KMS-11 (cell line): Measurements from ENCODE around the gene C1orf56.

Experiments used
- H2AFZ ChIP-seq: fragments of 200-600 bp; sonication (generic); 2 replicates; pipeline ENCODE4 v1.6.1; 2016; ENCODE audit warnings: antibody characterized with exemption, mixed run types, low read depth
- H3K27ac ChIP-seq: fragments of 200-600 bp; sonication (generic); 2 replicates; pipeline ENCODE4 v1.6.1; 2016; ENCODE audit warnings: mild to moderate bottlenecking, mixed run types
- H3K27me3 ChIP-seq: fragments of 200-600 bp; sonication (generic); 2 replicates; pipeline ENCODE4 v1.6.1; 2017; ENCODE audit warnings: mild to moderate bottlenecking, low read depth, mixed run types, moderate library complexity; ENCODE audit not compliant: insufficient read depth
- H3K36me3 ChIP-seq: fragments of 200-600 bp; sonication (generic); 2 replicates; pipeline ENCODE4 v1.6.1; 2017; ENCODE audit warnings: mild to moderate bottlenecking, mixed run types; ENCODE audit not compliant: insufficient read depth
- H3K4me1 ChIP-seq: fragments of 200-600 bp; sonication (generic); 2 replicates; pipeline ENCODE4 v1.6.1; 2016; ENCODE audit warnings: mild to moderate bottlenecking, low read depth, mixed run types; ENCODE audit not compliant: poor library complexity, severe bottlenecking
- H3K4me2 ChIP-seq: fragments of 200-600 bp; sonication (generic); 2 replicates; pipeline ENCODE4 v1.7.0; 2016; ENCODE audit warnings: mild to moderate bottlenecking, mixed run types
- H3K4me3 ChIP-seq: fragments of 200-600 bp; sonication (generic); IDR thresholded peaks from 2 replicates; pipeline ENCODE4 v1.6.1; 2017; ENCODE audit warnings: low read depth, low read length, mixed read lengths; ENCODE audit not compliant: insufficient read depth
- H3K79me2 ChIP-seq: fragments of 200-600 bp; sonication (generic); 2 replicates; pipeline ENCODE4 v1.6.1; 2016; ENCODE audit warnings: low read depth, mixed run types; ENCODE audit not compliant: insufficient read depth
- H3K9ac ChIP-seq: fragments of 200-600 bp; sonication (generic); 2 replicates; pipeline ENCODE4 v1.6.1; 2016; ENCODE audit warnings: mild to moderate bottlenecking, mixed run types
- H4K20me1 ChIP-seq: fragments of 200-600 bp; sonication (generic); 2 replicates; pipeline ENCODE4 v1.6.1; 2016; ENCODE audit warnings: mild to moderate bottlenecking, mixed run types; ENCODE audit not compliant: insufficient read depth
- CTCF ChIP-seq: fragments of 200-600 bp; sonication (generic); conservative IDR thresholded peaks from 2 replicates; pipeline ENCODE4 v1.6.1; 2017; ENCODE audit warnings: low read depth, mild to moderate bottlenecking, antibody characterized with exemption, low read length, moderate library complexity, mixed read lengths

Gene C1orf56

GRCh38 chr1:151026460-151026859, 21.1 kb upstream of the C1orf56 start:
- Histone ChIP-seq H3K79me2 (no peaks in the 10 kb centered on the region), H3K27ac (no peak overlapping the region), H4K20me1 (no peaks in the 10 kb centered on the region), H2AFZ (no peak overlapping the region), H3K27me3 (no peaks in the 10 kb centered on the region), H3K4me1 (no peaks in the 10 kb centered on the region), H3K4me3 (no peak overlapping the region), H3K4me2 (no peak overlapping the region), H3K9ac (no peak overlapping the region), H3K36me3 (no peaks in the 10 kb centered on the region)
- no peak for TF ChIP-seq CTCF

GRCh38 chr1:151032164-151032563, 15.4 kb upstream of the C1orf56 start:
- no peak overlapping the region for H3K27ac ChIP-seq
- H4K20me1 ChIP-seq = no peaks in the 10 kb centered on the region
- no peaks in the 10 kb centered on the region for H3K36me3 ChIP-seq
- no peaks in the 10 kb centered on the region for H3K27me3 ChIP-seq
- H3K4me2 ChIP-seq = no peak overlapping the region
- H3K4me1 ChIP-seq = no peaks in the 10 kb centered on the region
- no peak overlapping the region for H2AFZ ChIP-seq
- no peak overlapping the region for H3K9ac ChIP-seq
- no peaks in the 10 kb centered on the region for H3K79me2 ChIP-seq
- TF ChIP-seq CTCF = no peak
- no peak overlapping the region for H3K4me3 ChIP-seq

- Histone ChIP-seq H3K27me3 (no peaks in the 10 kb centered on the region), H3K36me3 (no peaks in the 10 kb centered on the region), H4K20me1 (no peaks in the 10 kb centered on the region), H3K79me2 (no peaks in the 10 kb centered on the region), H3K27ac (no peak overlapping the region), H3K4me3 (no peak overlapping the region), H3K4me2 (no peak overlapping the region), H3K9ac (no peak overlapping the region), H2AFZ (no peak overlapping the region), H3K4me1 (no peaks in the 10 kb centered on the region)
- TF ChIP-seq CTCF = no peak
Measured at GRCh38 chr1:151035167-151035566, 12.4 kb upstream of the C1orf56 start.

- Histone ChIP-seq H3K27me3 (no peaks in the 10 kb centered on the region), H3K4me1 (no peaks in the 10 kb centered on the region), H3K4me3 (no peak within 1 kb of the TSS), H3K79me2 (no peaks in the 10 kb centered on the region), H3K9ac (no peak within 1 kb of the TSS), H2AFZ (no peak within 1 kb of the TSS), H4K20me1 (no peaks in the 10 kb centered on the region), H3K36me3 (no peaks in the 10 kb centered on the region), H3K27ac (no peak within 1 kb of the TSS), H3K4me2 (no peak within 1 kb of the TSS)
- no peak for TF ChIP-seq CTCF
Measured at GRCh38 chr1:151036356-151036755, 11.2 kb upstream of the C1orf56 start, which contains the start of gene BNIPL. BNIPL (plus strand) TSS chr1:151036586; CDS start chr1:151036726, 140 bp downstream.
